ENCODE results near the gene A4GALT. TPM values are rescaled to one million over a fixed set of nuclear protein-coding genes. Genes with fewer than 3 reads are reported as not detected.

Gene A4GALT
- total and polyA plus RNA-seq, 2 donors from 2014 or later, result 76.2 to 186 TPM

- no peak for TF ChIP-seq CTCF (IDR thresholded peaks at IDR 0.05; ENCODE audit: borderline replicate concordance, extremely low read depth, insufficient read depth)
- FAIRE-seq (no peak), DNase-seq (no peak)
- H3K27me3 ChIP-seq (ENCODE audit: control insufficient read depth, insufficient read depth, low read length), result no peaks in the 10 kb centered on the region
- no peak overlapping the region for H3K9ac ChIP-seq (ENCODE audit: low read length in 3 of 3)
- H3K36me3 ChIP-seq (ENCODE audit: control insufficient read depth in 2 of 3, insufficient read depth in 3 of 3, low read length in 3 of 3), result no peaks in the 10 kb centered on the region
- intact Hi-C loops (cut with DNase I), result no loop called here
- no peak overlapping the region for H3K4me3 ChIP-seq (ENCODE audit: low read length in 3 of 3)
- peaks cover 0 to 16% (median 4%) of the 10 kb centered on the region in 3 donors for H3K4me1 ChIP-seq (ENCODE audit: control insufficient read depth in 2 of 3, insufficient read depth in 2 of 3, low read depth in 1 of 3, low read length in 3 of 3)
- H3K27ac ChIP-seq (ENCODE audit: low read depth in 2 of 2, low read length in 2 of 2), result peak overlapping the region in 1 of 2 donors; percentile 11
- H3K9me3 ChIP-seq (ENCODE audit: control insufficient read depth in 2 of 3, insufficient read depth in 1 of 3, low read length in 3 of 3), result no peaks in the 10 kb centered on the region
Observed at GRCh38 chr22:42704896-42705295, 15.8 kb downstream of the A4GALT start.

- Histone ChIP-seq H3K4me1 (ENCODE audit: control insufficient read depth in 2 of 3, insufficient read depth in 2 of 3, low read depth in 1 of 3, low read length in 3 of 3) (peaks cover 0 to 23% (median 8%) of the 10 kb centered on the region in 3 donors), H3K9ac (ENCODE audit: low read length in 3 of 3) (no peak overlapping the region), H3K36me3 (ENCODE audit: control insufficient read depth in 2 of 3, insufficient read depth in 3 of 3, low read length in 3 of 3) (no peaks in the 10 kb centered on the region), H3K27ac (ENCODE audit: low read depth in 2 of 2, low read length in 2 of 2) (no peak overlapping the region), H3K9me3 (ENCODE audit: control insufficient read depth in 2 of 3, insufficient read depth in 1 of 3, low read length in 3 of 3) (no peaks in the 10 kb centered on the region), H3K4me3 (ENCODE audit: low read length in 3 of 3) (no peak overlapping the region), H3K27me3 (ENCODE audit: control insufficient read depth, insufficient read depth, low read length) (no peaks in the 10 kb centered on the region)
- peak in 1 of 5 donors; percentile 56 for DNase-seq
- TF ChIP-seq CTCF (IDR thresholded peaks at IDR 0.05; ENCODE audit: borderline replicate concordance, extremely low read depth, insufficient read depth), result no peak
- intact Hi-C loops (cut with DNase I), result no loop called here
- no peak for FAIRE-seq
Observed at GRCh38 chr22:42702675-42703074, 18.0 kb downstream of the A4GALT start.

- H3K27ac ChIP-seq (ENCODE audit: low read depth in 2 of 2, low read length in 2 of 2), result peak overlapping the region in 1 of 2 donors; percentile 13
- peaks cover 0 to 25% (median 8%) of the 10 kb centered on the region in 3 donors for H3K4me1 ChIP-seq (ENCODE audit: control insufficient read depth in 2 of 3, insufficient read depth in 2 of 3, low read depth in 1 of 3, low read length in 3 of 3)
- intact Hi-C loops (cut with DNase I), result no loop called here
- FAIRE-seq (no peak), DNase-seq (no peak)
- no peaks in the 10 kb centered on the region for H3K36me3 ChIP-seq (ENCODE audit: control insufficient read depth in 2 of 3, insufficient read depth in 3 of 3, low read length in 3 of 3)
- H3K4me3 ChIP-seq (ENCODE audit: low read length in 3 of 3), result no peak overlapping the region
- no peaks in the 10 kb centered on the region for H3K9me3 ChIP-seq (ENCODE audit: control insufficient read depth in 2 of 3, insufficient read depth in 1 of 3, low read length in 3 of 3)
- TF ChIP-seq CTCF (IDR thresholded peaks at IDR 0.05; ENCODE audit: borderline replicate concordance, extremely low read depth, insufficient read depth), result no peak
- H3K27me3 ChIP-seq (ENCODE audit: control insufficient read depth, insufficient read depth, low read length), result no peaks in the 10 kb centered on the region
- no peak overlapping the region for H3K9ac ChIP-seq (ENCODE audit: low read length in 3 of 3)
Observed at GRCh38 chr22:42701694-42702093, 19.0 kb downstream of the A4GALT start.

- Histone ChIP-seq H3K4me1 (ENCODE audit: control insufficient read depth in 2 of 3, insufficient read depth in 2 of 3, low read depth in 1 of 3, low read length in 3 of 3) (peaks cover 0 to 25% (median 8%) of the 10 kb centered on the region in 3 donors), H3K36me3 (ENCODE audit: control insufficient read depth in 2 of 3, insufficient read depth in 3 of 3, low read length in 3 of 3) (no peaks in the 10 kb centered on the region), H3K9ac (ENCODE audit: low read length in 3 of 3) (no peak overlapping the region), H3K27ac (ENCODE audit: low read depth in 2 of 2, low read length in 2 of 2) (no peak overlapping the region), H3K27me3 (ENCODE audit: control insufficient read depth, insufficient read depth, low read length) (no peaks in the 10 kb centered on the region), H3K4me3 (ENCODE audit: low read length in 3 of 3) (no peak overlapping the region), H3K9me3 (ENCODE audit: control insufficient read depth in 2 of 3, insufficient read depth in 1 of 3, low read length in 3 of 3) (no peaks in the 10 kb centered on the region)
- FAIRE-seq (no peak), DNase-seq (peak in 1 of 5 donors; percentile 56)
- intact Hi-C loops (cut with DNase I), result no loop called here
- no peak for TF ChIP-seq CTCF (IDR thresholded peaks at IDR 0.05; ENCODE audit: borderline replicate concordance, extremely low read depth, insufficient read depth)
Observed at GRCh38 chr22:42700901-42701300, 19.8 kb downstream of the A4GALT start.

Measured in kidney (tissue), 14 donors.